Stimulated activated naive CD8-positive, alpha-beta T cell treated with anti-CD3 and anti-CD28 coated beads, Interleukin-15, Interleukin-2, amounts not matched to agents 100 U/mL and 50 U/mL, for 24 hours (primary cell): ENCODE data around the gene ASB5.
A peak's percentile ranks its signal among the peaks of the same experiment; 100 is the strongest.
"Not testable (repeated sequence)": the region's sequence is repeated elsewhere in the genome, so short reads cannot be mapped to it uniquely, and the experiment has no call there.

Experiments
- ATAC-seq: fragments of 150-1000 bp; cut with Tn5 transposase; one replicate; pipeline ENCODE4 v1.10.0; 2021
- DNase-seq: peaks from one replicate; pipeline ENCODE4 v3.0.0; 2021

The ASB5 gene

DNA sequence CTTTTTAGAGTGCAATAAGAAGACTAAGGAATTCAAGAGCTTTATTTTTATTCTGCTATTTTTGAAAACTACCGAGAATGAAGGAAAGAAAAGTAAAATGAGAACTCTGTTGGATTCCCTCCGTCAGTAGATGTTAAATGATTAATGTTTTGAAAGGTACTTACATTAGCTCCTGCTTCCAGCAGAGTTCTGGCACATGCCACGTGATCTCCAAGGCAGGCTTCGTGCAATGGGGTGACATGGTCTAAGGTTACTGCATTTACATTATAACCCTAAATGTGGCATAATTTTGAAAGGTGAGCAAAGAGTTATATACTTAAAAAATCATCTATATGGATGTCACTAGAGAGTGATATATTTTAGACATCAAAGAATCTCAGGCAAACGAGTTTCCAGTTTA lies 46.9 kb downstream of the ASB5 start:
- DNase-seq (no peak), ATAC-seq (no peak)

DNA sequence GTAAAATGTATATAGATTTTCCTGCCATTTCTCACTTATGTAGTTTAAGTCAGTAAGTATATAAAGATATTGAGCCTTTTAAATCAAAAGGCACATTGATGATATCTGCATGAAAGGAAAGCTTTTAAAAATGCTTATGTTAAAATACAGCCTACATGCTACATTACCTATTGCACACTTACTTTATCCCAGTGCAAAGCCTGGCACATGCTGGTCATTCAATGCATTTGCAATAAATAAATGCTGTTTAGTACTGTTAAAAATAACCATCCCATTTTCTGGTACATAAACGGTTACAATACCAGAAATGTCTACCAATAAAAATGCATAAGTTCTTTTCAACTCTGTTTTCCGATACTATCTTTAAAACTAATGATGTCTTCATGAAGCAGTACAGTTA lies 51.5 kb downstream of the ASB5 start:
- DNase-seq (no peak), ATAC-seq (no peak)

DNA sequence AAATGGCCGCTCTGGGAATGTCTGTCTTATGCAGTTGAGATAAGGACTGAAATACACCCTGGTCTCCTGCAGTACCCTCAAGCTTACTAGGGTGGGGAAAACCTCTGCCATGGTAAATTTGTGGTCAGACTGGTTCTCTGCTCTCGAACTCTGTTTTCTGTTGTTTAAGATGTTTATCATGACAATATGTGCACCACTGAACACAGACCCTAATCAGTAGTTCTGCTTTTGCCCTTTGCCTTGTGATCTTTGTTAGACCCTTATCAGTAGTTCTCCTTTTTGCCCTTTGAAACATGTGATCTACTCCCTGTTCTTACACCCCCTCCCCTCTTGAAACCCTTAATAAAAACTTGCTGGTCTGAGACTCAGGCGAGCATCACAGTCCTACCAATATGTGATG lies 56.7 kb downstream of the ASB5 start:
- not testable (repeated sequence) for ATAC-seq, DNase-seq

DNA sequence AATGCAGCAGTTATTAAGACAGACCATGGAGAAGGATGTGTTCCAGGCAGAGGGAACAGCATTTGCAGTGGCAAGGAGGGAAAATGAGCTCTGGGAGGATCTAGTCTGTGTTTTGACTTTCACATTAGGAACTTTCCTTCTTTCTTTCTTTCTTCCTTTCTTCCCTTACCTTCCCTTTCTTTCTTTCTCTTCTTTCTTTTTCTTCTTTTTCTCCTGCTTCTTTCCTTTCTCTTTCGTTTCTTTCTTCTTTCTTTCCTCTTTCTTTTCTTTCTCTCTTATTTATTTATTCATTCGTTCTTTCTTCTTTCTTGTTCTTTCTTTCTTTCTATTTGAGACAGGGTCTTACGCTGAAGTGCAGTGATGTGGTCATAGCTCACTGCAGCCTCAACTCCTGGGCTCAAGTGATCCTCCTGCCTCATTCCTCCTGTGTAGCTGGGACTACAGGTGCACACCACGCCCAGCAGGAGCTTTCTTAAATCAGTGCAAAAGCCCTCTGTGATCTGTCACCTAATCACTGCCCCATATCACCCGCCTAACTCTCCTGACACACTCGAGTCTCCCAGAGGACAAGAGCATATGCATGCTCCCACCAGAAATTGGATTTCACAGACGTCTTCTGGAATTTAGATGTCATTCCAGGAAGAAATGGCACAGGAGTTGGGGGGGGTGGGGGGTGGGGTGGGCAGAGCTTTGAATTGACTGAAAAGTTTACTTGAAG lies 58.3 kb downstream of the ASB5 start:
- ATAC-seq (no peak), DNase-seq (no peak)

DNA sequence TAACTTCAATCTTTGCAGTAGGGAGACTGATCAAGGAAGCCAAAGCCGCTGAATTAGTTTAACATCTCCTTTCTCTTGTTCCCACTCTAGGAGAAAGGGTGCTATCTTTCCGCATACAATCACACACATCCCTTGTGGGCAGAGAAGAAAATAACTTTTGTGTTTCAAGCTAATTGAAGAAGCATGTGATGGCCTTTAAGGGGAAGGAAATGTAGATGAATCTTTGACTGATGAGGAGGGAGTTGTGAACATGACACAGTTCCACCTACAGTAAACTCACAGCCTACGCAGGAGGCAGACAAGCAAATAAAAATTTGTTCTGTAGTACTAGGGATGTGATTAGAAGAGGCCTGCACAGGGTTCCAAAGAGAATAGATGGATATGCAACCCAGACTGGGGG lies 58.9 kb downstream of the ASB5 start:
- ATAC-seq (no peak), DNase-seq (no peak)

DNA sequence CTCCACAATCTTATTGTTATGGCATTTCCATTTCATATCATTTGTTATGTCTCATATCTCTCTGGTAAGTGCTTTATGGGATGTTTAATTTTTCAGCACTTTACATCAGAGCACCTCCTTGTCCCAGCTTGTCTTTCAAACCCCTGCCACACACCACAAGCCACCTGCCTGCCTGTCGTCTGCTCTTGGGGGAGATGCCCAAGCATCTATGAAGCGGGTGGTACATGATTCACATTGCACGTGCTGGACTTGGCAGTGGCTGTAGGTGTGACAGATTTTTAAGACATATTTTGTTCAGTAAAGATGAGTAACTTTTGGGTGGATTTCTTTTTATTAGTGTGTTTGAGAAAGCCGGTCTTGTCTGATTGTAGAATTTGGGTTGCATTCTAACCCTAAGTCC lies 59.5 kb downstream of the ASB5 start:
- DNase-seq (no peak), ATAC-seq (no peak)

DNA sequence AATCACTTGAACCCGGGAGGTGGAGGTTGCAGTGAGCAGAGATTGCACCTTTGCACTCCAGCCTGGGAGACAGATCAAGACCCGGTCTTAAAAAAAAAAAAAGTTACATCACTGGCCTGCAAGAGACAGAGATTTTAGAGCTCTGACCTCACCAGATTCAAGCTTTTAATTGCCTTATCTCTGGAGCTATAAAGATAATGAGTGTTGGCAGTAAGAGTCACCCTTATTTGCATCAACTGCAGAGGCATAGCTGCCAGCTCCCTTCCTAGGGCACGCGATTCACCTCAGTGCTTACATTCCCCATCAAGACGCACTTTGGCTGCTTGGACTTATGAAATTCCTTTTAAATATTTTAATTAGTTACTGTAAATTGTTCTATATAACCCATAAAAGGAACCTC lies 61.2 kb downstream of the ASB5 start:
- no peak for ATAC-seq
- no peak for DNase-seq

DNA sequence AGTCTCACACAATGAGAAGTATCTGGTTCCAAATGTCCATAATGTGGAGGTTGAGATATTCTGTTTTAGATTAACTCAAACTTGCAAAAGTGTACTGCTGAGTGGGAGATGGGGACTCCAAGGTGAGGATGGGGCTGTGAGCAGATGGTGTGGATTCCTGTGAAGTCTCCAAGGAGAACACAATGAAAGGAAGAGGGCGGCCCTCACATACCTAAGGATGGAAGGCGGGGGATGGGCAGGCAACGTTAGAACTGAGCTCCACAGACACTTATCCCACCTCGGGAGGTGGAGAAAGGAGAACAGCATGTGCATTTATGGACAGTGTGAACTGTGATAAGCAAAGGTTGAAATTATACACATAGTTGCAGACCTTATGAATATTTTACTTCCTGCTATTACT lies 63.7 kb downstream of the ASB5 start:
- DNase-seq: no peak
- no peak for ATAC-seq

DNA sequence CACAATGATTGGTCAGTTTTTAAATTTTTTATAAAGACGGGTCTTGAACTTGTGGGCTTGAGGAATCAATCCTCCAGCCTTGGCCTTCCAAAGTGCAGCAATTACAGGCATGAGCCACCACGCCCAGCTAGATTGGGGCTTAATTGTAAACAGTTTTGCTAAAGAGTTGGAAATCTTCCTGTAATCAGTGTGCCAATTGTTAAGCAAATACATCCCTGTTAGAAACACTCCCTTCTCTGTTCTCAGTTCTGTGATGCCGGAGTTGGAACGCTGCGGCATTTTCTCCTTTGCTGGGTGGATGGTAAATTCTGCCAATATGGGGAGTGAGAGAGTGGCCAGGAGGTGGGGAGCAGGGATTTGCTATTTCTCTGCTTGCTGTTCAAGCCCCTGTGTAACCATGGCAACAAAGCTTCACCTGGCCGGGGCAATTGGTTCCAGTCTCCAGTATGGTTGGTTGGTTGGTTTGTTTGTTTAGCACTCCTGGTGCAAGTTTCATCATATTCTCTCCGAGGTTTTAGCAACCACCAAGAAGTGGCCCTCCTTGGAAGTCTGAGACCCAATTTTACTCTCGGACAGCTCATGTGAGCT lies 70.6 kb downstream of the ASB5 start:
- no peak for ATAC-seq
- no peak for DNase-seq

DNA sequence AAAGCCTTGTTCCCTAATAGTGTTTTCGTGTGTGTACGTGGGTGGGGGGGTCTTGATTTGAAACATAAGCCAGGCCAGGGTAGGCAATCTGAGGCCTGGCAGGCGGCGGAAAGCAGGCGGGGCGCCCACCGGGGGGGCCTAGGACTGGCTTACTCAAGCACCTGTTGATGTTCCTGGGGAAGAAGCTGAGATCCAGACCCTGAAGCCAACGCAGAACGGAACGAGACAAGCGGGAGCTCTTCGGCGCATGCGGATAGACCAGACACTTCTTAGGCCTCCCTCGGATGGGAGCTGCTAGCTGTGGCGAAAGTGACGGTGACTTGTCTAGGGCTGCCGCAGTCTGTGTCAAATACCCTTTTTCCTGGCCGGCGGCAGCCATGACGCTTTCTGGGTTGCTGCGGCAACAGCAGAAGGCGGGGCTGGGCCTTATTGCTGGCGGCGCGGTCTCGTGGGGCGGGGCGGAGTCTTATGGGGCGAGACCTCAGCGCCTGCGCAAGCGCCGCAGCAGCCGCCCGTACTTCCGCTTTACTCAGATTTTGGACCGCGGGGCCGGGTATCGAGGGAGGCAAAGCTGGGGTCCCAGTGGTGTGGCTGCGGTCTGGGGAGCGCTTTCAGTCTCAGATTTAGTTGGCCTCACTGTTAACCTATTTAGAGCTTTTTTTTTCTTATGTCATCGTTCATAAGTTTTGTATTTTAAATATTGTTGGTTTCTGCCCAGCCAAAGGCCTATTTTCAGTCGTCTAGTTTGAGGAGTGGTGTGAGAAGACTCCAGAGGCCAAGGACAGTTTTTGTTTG lies 73.6 kb downstream of the ASB5 start, which contains the start of gene SPATA4:
SPATA4 (minus strand) TSS at position 402 of the 795 bp plus-strand sequence; CDS start at position 379, 23 bp downstream.
- peak; percentile 96 for DNase-seq
- peak; percentile 85 for ATAC-seq

DNA sequence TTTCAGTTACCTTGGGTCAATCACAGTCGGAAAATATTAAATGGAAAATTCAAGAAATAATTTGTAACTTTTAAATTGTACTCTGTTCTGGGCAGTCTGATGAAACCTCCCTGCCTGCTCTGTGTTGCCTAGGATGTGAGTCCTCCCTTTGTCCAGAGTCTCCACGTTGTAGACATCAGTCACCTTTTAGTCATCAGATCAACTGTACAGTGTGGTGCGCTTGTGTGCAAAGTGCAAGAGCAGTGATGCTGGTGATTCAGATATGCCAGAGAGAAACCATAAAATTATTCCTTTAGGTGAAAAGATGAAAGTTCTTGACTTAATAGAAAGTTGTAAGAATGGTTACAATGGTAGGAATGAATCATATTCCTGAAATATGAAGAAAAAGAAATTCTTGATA lies 75.1 kb downstream of the ASB5 start:
- ATAC-seq: peak; percentile 90
- DNase-seq: peak; percentile 35

DNA sequence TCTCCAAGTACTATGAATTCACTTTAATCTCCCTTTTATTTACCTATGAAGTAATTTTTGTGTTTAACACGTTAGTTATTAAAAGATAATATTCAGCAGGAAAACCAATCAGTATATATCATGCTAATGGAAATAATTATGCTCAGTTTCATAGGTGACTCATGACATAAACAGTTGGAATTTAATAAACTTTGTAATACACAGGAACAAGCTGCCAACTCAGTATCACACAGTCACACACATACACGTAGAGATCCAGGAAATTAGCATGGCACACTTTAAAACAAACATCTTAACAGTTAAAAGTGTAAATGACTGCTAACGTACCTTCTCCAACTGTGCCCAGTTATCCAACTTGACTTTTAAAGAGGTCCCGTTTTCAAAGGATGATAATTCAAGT lies 75.9 kb downstream of the ASB5 start:
- DNase-seq (no peak), ATAC-seq (no peak)

DNA sequence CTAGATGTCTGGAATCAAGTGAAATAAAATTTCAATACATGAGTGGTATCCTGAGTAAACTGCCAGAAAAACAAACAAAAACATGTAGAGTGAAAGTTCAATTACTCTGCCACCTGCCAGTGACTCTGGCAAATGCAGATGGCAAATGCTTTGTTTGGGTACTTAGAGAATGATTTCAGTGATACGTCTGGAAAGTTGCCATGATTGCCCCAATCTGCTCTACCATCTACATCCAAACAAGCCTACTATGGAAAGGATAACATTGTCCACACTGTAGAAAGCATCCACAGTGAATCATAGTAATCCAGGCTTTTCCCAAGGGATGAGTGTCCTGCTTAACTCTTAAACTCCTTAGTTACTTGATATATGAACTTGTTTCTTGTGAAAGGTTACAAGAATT lies 77.0 kb downstream of the ASB5 start:
- ATAC-seq (no peak), DNase-seq (no peak)

DNA sequence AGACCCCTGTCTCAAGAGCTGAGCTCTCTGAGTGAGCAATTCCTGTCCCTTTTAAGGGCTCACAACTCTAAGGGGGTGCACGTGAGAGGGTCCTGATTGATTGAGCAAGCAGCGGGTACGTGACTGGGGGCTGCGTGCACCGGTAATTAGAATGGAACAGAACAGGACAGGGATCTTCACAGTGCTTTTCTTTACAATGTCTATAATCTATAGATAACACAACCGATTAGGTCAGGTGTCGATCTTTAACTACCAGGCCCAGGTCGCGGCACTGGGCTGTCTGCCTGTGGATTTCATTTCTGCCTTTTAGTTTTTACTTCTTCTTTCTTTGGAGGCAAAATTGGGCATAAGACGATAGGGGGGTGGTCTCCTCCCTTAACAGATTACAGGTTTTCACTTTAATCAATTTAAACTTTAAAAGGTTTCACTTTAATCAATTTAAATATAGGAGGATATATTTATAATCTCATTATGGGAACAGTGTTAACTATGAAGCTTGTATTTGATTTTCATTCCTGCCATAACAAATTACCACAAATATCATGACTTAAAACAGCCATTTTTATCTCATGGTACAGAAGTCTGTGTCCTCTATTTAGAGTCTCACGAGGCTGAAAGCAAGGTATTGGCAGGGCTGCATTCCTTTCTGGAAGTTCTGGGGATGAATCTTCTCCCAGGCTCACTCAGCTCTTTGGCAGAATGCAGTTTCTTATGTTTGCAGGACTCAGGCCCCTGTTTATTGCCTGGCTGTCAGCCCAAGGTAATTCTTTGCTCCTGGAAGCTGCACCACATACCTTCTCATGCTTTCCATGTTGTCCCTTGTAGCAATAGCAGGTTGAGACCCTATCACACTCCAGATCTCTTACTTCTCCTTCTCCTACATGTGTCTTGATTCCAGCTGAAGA lies 78.9 kb downstream of the ASB5 start:
- ATAC-seq: no peak

DNA sequence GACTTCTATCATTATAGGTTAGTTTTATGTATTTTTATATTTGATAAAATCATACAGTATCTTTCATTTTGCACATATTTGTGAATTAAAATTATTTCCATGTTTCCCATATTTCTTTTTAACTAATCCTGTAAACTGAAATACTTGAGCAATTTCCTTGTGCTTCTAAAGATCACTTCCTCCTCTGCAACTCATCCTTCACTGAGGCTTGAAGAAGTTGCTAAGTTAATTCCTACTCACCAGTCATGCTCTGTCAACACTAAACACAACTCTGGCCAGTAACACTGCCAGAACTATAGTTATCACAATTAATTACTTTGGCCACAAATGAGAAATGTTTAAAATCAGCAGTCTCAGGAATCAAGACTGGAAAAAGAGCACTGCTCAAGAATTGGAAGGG lies 80.4 kb downstream of the ASB5 start:
- no peak for ATAC-seq
- DNase-seq: no peak

More for the DNA sequence above, 78.9 kb downstream of the ASB5 start:
- no peak for DNase-seq

DNA sequence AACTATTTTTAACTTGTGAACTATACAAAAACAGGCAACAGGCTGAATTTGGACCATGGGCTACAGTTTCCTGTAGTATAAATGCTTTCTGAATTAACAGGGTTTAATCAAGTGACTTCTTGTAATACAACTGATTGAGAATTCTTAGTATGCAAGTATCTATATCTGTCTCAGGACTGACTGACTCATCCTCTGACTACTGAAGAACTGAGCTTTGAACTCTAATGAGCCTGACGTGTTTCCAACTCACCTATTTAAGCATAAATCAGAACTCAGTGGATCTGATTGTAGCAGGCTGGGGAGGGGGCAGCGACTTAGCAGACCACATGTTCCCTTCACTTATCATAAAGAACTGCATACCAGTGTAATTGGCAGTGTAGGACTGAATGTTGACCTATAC lies 81.4 kb downstream of the ASB5 start:
- ATAC-seq (peak; percentile 83), DNase-seq (no peak)

DNA sequence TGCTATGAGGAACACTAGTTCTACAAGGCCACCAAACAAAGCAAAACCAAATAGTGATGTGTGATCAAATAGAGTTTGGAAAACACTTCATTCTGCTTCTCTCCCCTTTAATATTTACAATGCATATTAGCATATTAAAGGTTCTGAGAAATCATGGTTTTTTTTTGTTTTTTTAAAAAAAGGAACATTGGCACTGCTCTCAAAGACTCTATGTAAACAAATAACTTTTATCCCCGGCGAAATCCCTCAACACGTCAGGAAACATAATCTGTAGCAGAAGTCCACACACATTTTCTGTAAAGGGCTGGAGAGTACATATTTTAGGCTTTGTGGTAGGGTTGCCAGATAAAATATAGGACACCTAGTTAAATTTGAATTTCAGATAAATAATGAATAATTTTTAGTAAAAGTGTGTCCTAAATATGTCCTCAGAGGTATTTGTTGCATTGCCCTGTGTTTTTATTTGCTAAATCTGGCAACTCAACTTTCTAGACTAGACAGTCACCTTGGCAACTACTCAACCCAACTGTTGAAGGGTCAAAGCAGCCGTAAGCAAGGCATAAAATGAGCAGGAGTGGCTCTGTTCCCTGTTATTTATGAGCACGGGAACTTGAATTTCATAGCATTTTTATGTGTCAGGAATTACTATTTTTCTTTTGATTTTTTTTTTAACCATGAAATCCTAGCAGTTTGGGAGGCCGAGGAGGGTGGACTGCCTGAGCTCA lies 82.2 kb downstream of the ASB5 start:
- no peak for DNase-seq

DNA sequence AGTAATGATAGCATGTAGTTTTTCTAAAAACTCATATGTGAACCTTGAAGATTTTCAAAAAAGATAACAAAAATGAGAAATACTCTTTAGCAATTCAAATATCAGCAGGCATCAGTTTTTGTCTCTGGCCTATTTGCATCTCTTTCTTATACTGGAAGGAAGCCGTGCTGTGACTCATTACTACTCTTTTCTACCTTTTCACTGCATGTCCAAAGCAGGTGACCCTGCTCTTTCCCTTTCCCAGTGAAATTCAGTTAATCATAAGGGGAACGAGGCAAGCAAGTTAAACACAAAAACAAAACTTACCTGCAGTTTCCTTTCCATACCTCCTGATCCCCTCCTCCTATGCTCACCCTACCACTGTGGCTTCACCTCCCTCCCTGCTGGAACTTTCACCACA lies 83.0 kb downstream of the ASB5 start:
- ATAC-seq (no peak), DNase-seq (no peak)

More for the DNA sequence above, 82.2 kb downstream of the ASB5 start:
- no peak for ATAC-seq

DNA sequence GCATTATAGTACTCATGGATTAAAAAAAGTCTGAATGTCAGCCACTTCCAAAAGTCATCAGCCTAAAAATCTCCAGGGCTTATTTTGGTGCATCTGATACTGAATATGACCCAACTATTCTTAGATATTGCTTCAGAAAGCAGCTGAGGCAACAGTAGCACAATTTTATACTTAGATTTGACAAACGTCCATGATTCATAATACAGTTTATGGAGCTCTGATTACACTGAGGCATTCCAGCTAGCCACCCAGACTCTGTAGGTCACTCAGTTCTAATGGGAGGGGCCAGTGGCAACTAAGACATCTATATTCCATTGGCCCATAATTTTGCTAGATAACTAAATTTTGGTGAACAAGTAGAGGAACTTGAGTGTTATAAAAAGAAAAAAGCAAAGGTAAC lies 84.0 kb downstream of the ASB5 start:
- DNase-seq: no peak
- no peak for ATAC-seq
